Spinal cord (tissue), 10 donors: ENCODE data around the gene GGT1. TPM values are rescaled to one million over a fixed set of nuclear protein-coding genes. Genes with fewer than 3 reads are reported as not detected.
"Not testable (repeated sequence)": the region's sequence is repeated elsewhere in the genome, so short reads cannot be mapped to it uniquely, and the experiment has no call there.

Experiments
- DNase-seq, 6 donors: peaks; one replicate each; pipeline versions ENCODE4 v3.0.0 to v3.0.0-alpha.2; 2013 to 2015; ENCODE audit warnings: low spot score in 6 of 6, low read depth in 4 of 6
- H3K27ac ChIP-seq: one replicate; pipeline ENCODE4 v1.5.1; 2013; ENCODE audit warnings: low read depth, low read length, control low read depth
- H3K27me3 ChIP-seq: one replicate; pipeline ENCODE4 v1.6.1; 2013; ENCODE audit warnings: low read length; ENCODE audit not compliant: control insufficient read depth, insufficient read depth
- H3K36me3 ChIP-seq: one replicate; pipeline ENCODE4 v1.6.1; 2013; ENCODE audit warnings: low read length; ENCODE audit not compliant: control insufficient read depth, insufficient read depth
- H3K4me1 ChIP-seq: one replicate; pipeline ENCODE4 v1.6.1; 2013; ENCODE audit warnings: low read length; ENCODE audit not compliant: control insufficient read depth, insufficient read depth
- H3K4me3 ChIP-seq: one replicate; pipeline ENCODE4 v1.5.1; 2013; ENCODE audit warnings: low read depth, low read length, control low read depth
- H3K9me3 ChIP-seq: one replicate; pipeline ENCODE4 v1.6.1; 2013; ENCODE audit warnings: low read length; ENCODE audit not compliant: control insufficient read depth, insufficient read depth
- WGBS: methylation state at CpG from one replicate; pipeline ENCODE4 v1.1.5; 2013; ENCODE audit warnings: missing lambda C conversion rate; ENCODE audit not compliant: insufficient coverage; 5-methylcytosine and 5-hydroxymethylcytosine counted together
- polyA plus RNA-seq, 2 donors: library from polyadenylated mRNA; unstranded; fragments of 120-200 nt; gene quantifications; one replicate each; pipeline ENCODE4 v1.2.1, GENCODE V29; 2013; ENCODE audit not compliant: insufficient read length in 2 of 2
- total RNA-seq, 2 donors: library from RNA; depleted of rRNA in 1 of 2; stranded (reverse); fragments of 120-200 nt in 1 of 2; fragments of >200 nt in 1 of 2; gene quantifications; one replicate each; pipeline versions ENCODE4 v1.2.3 to v1.2.4, GENCODE V29; 2013 to 2014
- donor health status: healthy.

GGT1 gene
- total and polyA plus RNA-seq, 4 donors: 2.3 to 7.3 (median 4.8) TPM

GRCh38 chr22:24590596-24591173 lies 12.3 kb upstream of the GGT1 start:
- 96% methylated on average over 12 of the region's 12 CpGs for WGBS
- no peak for DNase-seq
- Histone ChIP-seq H3K36me3 (peaks cover 51% of the 10 kb centered on the region), H3K4me1 (peaks cover 72% of the 10 kb centered on the region), H3K27me3 (no peaks in the 10 kb centered on the region), H3K4me3 (no peak overlapping the region), H3K27ac (no peak overlapping the region), H3K9me3 (no peaks in the 10 kb centered on the region)

GRCh38 chr22:24591286-24591830 lies 11.6 kb upstream of the GGT1 start:
- DNase-seq: no peak
- no peak overlapping the region for H3K4me3 ChIP-seq
- peaks cover 45% of the 10 kb centered on the region for H3K36me3 ChIP-seq
- H3K4me1 ChIP-seq: peaks cover 72% of the 10 kb centered on the region
- no peaks in the 10 kb centered on the region for H3K9me3 ChIP-seq
- no peaks in the 10 kb centered on the region for H3K27me3 ChIP-seq
- no peak overlapping the region for H3K27ac ChIP-seq
- WGBS: 93% methylated on average over 6 of the region's 6 CpGs

- Histone ChIP-seq H3K4me3 (peak overlapping the region; percentile 39), H3K9me3 (no peaks in the 10 kb centered on the region), H3K36me3 (peaks cover 37% of the 10 kb centered on the region), H3K27ac (peak overlapping the region; percentile 67), H3K4me1 (peaks cover 72% of the 10 kb centered on the region), H3K27me3 (no peaks in the 10 kb centered on the region)
- 4% methylated on average over 31 of the region's 33 CpGs for WGBS
- DNase-seq: peak in 3 of 6 donors; percentile 11 to 79 (median 68)
These were observed 10.7 kb upstream of the GGT1 start for GRCh38 chr22:24592058-24592850.

GRCh38 chr22:24592851-24593558 lies 10.0 kb upstream of the GGT1 start, which contains the start of gene LRRC75B:
LRRC75B (minus strand) TSS chr22:24593073; CDS start chr22:24593039, 34 bp downstream.
- peak within 1 kb of the TSS; percentile 88 for H3K27ac ChIP-seq
- DNase-seq: peak in 5 of 6 donors; percentile 52 to 93 (median 79)
- peaks cover 30% of the 10 kb centered on the region for H3K36me3 ChIP-seq
- peaks cover 67% of the 10 kb centered on the region for H3K4me1 ChIP-seq
- under 1% methylated on average over 66 of the region's 72 CpGs for WGBS
- no peaks in the 10 kb centered on the region for H3K27me3 ChIP-seq
- peak within 1 kb of the TSS; percentile 59 for H3K4me3 ChIP-seq
- no peaks in the 10 kb centered on the region for H3K9me3 ChIP-seq

- DNase-seq, H3K9me3 ChIP-seq, H3K27me3 ChIP-seq: not testable (repeated sequence)
- Histone ChIP-seq H3K4me1 (peaks cover 62% of the 10 kb centered on the region), H3K36me3 (peaks cover 25% of the 10 kb centered on the region), H3K27ac (peak overlapping the region; percentile 88), H3K4me3 (peak overlapping the region; percentile 59)
- 91% methylated on average over 8 of the region's 10 CpGs for WGBS
These were observed 9.5 kb upstream of the GGT1 start for GRCh38 chr22:24593559-24593835.

GRCh38 chr22:24593836-24594568 lies 9.0 kb upstream of the GGT1 start:
- no peak for DNase-seq
- H3K4me1 ChIP-seq: peaks cover 57% of the 10 kb centered on the region
- no peak overlapping the region for H3K4me3 ChIP-seq
- H3K27ac ChIP-seq: peak overlapping the region; percentile 88
- H3K36me3 ChIP-seq: peaks cover 20% of the 10 kb centered on the region
- no peaks in the 10 kb centered on the region for H3K27me3 ChIP-seq
- WGBS: 68% methylated on average over 14 of the region's 16 CpGs
- H3K9me3 ChIP-seq: no peaks in the 10 kb centered on the region

- H3K4me3 ChIP-seq: no peak overlapping the region
- H3K27ac ChIP-seq: no peak overlapping the region
- H3K9me3 ChIP-seq: no peaks in the 10 kb centered on the region
- H3K36me3 ChIP-seq: peaks cover 14% of the 10 kb centered on the region
- H3K4me1 ChIP-seq: peaks cover 51% of the 10 kb centered on the region
- no peak for DNase-seq
- no peaks in the 10 kb centered on the region for H3K27me3 ChIP-seq
- WGBS: 71% methylated on average over 6 of the region's 7 CpGs
These were observed 8.3 kb upstream of the GGT1 start for GRCh38 chr22:24594569-24595120.

GRCh38 chr22:24595228-24595627 lies 7.8 kb upstream of the GGT1 start:
- H3K27ac ChIP-seq: no peak overlapping the region
- no peaks in the 10 kb centered on the region for H3K27me3 ChIP-seq
- WGBS: 80% methylated on average over 6 of the region's 6 CpGs
- H3K36me3 ChIP-seq: peaks cover 9% of the 10 kb centered on the region
- DNase-seq: no peak
- peaks cover 45% of the 10 kb centered on the region for H3K4me1 ChIP-seq
- no peaks in the 10 kb centered on the region for H3K9me3 ChIP-seq
- no peak overlapping the region for H3K4me3 ChIP-seq

- no peaks in the 10 kb centered on the region for H3K27me3 ChIP-seq
- 91% methylated on average over 3 of the region's 4 CpGs for WGBS
- H3K36me3 ChIP-seq: peaks cover 6% of the 10 kb centered on the region
- no peak overlapping the region for H3K27ac ChIP-seq
- peaks cover 40% of the 10 kb centered on the region for H3K4me1 ChIP-seq
- no peaks in the 10 kb centered on the region for H3K9me3 ChIP-seq
- DNase-seq: no peak
- H3K4me3 ChIP-seq: no peak overlapping the region
These were observed 7.1 kb upstream of the GGT1 start for GRCh38 chr22:24595863-24596262.
